Measurements from ENCODE around the gene TLN1.
A peak's percentile ranks its signal among the peaks of the same experiment; 100 is the strongest.

The TLN1 gene

DNA sequence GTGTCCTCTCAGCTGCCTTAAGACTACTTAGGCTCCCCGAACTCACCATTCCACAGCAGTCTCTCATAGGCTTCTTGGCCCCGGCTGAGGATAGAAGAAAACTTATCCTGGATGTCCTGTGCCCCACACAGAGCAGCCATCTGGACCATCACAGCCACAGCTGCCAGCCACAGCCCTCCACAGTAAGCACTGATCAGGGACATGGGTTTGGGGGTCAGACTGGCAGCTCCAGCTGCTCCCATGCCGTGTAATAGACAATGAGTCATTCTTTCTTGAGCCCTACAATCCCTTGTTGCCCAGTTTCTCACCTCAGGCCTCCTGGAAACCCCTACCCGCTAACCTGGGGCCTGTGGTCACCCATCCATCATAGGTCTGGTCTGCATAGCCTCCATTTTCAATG lies 6.2 kb upstream of the TLN1 start:
- DNase-seq (ENCODE audit: extremely low read depth, low read depth), result no peak
- TF ChIP-seq, protein P1, sequence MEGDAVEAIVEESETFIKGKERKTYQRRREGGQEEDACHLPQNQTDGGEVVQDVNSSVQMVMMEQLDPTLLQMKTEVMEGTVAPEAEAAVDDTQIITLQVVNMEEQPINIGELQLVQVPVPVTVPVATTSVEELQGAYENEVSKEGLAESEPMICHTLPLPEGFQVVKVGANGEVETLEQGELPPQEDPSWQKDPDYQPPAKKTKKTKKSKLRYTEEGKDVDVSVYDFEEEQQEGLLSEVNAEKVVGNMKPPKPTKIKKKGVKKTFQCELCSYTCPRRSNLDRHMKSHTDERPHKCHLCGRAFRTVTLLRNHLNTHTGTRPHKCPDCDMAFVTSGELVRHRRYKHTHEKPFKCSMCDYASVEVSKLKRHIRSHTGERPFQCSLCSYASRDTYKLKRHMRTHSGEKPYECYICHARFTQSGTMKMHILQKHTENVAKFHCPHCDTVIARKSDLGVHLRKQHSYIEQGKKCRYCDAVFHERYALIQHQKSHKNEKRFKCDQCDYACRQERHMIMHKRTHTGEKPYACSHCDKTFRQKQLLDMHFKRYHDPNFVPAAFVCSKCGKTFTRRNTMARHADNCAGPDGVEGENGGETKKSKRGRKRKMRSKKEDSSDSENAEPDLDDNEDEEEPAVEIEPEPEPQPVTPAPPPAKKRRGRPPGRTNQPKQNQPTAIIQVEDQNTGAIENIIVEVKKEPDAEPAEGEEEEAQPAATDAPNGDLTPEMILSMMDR (IDR thresholded peaks at IDR 0.05; ENCODE audit: low read depth, low read length), result no peak

DNA sequence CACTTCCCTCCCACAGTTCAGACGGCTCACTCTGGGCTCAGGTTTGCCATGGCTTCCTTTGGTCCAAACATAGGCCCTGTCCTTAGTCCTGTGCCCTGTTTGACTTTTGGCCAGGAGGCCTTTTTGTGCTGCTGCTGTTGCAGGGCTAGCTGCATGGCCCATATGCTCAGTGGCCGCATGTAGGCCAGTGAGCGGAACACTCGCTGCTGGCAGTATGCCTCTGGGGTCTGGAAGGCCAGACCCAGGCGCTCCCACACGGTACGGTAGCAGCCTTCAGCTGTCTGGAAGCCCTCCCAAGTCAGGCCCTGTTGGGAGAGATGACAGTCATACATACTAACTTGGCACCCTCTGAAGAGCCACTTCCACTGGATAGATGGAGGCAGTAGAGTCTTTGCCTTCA lies 5.1 kb upstream of the TLN1 start:
- DNase-seq (ENCODE audit: extremely low read depth, low read depth), result no peak
- TF ChIP-seq, protein P1 (IDR thresholded peaks at IDR 0.05; ENCODE audit: low read depth, low read length), result no peak

DNA sequence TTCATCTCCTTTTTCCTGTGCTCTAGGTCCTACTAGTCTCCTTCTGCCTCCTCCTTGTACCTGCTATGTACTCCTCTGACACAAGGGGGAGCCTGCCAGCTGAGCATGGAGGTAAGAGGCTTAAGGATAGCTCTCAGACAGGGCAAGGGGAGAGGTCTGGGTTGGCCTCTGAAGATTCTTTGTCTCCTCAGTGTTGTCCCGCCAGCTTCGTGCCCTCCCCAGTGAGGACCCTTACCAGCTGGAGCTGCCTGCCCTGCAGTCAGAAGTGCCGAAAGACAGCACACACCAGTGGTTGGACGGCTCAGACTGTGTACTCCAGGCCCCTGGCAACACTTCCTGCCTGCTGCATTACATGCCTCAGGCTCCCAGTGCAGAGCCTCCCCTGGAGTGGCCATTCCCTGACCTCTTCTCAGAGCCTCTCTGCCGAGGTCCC lies 4.2 kb upstream of the TLN1 start:
- peak; percentile 50 for DNase-seq (ENCODE audit: extremely low read depth, low read depth)
- TF ChIP-seq, protein P1 (IDR thresholded peaks at IDR 0.05; ENCODE audit: low read depth, low read length), result peak; percentile 93

DNA sequence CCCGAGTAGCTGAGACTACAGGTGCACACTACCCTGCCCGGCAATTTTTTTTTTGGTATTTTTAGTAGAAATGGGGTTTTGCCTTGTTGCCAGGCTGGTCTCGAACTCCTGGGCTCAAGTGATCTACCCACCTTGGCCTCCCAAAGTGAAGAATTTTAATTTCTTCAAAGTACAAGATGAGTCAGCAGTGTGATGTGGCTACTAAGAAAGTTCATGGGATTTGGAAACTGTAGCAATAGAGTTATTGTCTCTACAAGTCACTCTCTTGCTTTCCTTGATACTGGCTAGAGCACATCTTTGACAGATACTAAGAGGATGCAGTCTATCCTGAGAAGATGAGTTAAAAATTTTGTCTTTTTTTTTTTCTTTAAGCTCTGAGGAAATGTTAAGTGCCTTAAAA lies 2.1 kb upstream of the TLN1 start:
- TF ChIP-seq, protein P1 (IDR thresholded peaks at IDR 0.05; ENCODE audit: low read depth, low read length), result no peak
- DNase-seq (ENCODE audit: extremely low read depth, low read depth), result no peak

DNA sequence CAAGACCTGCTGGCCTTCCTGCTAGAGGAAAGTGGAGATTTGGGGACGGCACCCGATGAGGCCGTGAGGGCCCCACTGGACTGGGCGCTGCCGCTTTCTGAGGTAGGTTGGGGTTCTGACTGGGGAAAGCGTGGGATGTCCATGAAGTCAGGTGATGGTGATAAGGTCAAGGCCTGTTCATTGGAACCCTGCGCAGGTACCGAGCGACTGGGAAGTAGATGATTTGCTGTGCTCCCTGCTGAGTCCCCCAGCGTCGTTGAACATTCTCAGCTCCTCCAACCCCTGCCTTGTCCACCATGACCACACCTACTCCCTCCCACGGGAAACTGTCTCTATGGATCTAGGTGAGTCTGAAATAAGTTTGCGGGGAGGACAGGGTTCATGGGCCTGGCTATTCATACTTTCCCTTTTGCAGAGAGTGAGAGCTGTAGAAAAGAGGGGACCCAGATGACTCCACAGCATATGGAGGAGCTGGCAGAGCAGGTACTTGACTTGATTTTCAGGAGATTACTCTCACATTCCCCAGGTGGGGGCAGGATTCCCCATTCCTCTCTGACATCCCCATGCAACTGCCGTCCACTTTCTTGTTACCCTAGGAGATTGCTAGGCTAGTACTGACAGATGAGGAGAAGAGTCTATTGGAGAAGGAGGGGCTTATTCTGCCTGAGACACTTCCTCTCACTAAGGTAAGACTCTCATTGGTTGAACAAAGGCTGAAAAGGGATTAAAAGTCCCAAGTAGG lies 976 bp upstream of the TLN1 start:
- TF ChIP-seq, protein P1 (IDR thresholded peaks at IDR 0.05; ENCODE audit: low read depth, low read length), result no peak; the same call in 1 of the 2 replicates
- no peak for DNase-seq (ENCODE audit: extremely low read depth, low read depth)

DNA sequence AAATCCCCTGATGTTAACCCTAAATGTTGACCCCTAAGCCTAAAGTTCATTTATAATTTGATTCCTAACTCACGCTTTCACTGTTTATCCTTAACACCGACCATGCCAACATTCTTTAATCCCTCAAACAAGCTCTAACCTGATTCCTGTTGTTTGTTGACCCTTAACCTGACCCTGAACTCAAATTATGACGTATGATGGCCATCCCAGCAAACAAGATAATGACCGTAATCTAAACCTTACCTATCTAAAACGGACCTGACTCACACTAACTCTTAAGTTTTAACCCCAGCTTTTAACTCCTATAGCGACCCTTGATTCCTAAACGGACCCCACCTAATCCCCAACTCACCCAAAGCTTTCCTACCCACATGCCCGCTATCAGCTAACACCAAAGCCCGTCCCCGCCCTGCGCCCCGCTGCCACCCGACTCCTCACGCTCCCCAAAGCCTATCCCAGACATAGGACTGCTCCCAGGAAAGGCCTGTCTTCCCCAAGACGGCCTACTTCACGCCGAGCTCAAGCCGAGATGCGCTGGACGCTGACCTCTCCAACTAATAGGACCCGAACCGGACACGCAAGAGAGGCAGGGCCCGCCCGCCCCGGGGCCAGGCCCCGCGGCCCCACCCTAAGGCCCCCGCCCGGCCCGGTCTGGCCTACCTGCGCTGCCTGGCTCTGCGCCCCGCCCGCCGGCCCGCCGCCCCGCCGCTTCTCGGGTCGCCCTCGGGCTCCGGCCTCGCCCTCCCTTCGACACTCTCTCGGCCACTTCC lies 395 bp downstream of the TLN1 start:
- TF ChIP-seq, protein P1 (IDR thresholded peaks at IDR 0.05; ENCODE audit: low read depth, low read length), result no peak

DNA sequence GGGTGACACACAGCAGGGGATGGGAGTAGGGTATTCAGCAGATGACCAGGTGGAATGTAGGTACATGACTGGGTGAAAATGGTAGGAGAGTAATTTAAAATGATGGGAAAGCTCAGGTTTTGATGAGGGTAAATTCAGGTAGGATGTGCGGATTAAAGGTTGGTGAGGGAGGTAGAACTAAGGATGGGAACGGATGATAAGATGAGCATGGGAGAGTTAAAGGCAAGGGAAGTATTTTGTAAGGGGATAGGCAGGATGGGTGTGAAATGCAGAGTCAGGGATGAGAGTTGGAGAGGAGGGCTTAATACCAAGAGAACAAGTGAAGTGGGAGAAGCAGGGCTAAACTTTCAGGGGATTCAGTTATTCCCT lies 1.5 kb downstream of the TLN1 start:
- TF ChIP-seq, protein P1 (IDR thresholded peaks at IDR 0.05; ENCODE audit: low read depth, low read length), result no peak
- no peak for DNase-seq (ENCODE audit: extremely low read depth, low read depth)

More for the DNA sequence above, 395 bp downstream of the TLN1 start:
- no peak for DNase-seq (ENCODE audit: extremely low read depth, low read depth)
